ENCODE data around the gene PTPRD. TPM values are rescaled to one million over a fixed set of nuclear protein-coding genes. Genes with fewer than 3 reads are reported as not detected.

PTPRD gene
- total RNA-seq, 1 donor from 2014 or later = 136 TPM

DNA sequence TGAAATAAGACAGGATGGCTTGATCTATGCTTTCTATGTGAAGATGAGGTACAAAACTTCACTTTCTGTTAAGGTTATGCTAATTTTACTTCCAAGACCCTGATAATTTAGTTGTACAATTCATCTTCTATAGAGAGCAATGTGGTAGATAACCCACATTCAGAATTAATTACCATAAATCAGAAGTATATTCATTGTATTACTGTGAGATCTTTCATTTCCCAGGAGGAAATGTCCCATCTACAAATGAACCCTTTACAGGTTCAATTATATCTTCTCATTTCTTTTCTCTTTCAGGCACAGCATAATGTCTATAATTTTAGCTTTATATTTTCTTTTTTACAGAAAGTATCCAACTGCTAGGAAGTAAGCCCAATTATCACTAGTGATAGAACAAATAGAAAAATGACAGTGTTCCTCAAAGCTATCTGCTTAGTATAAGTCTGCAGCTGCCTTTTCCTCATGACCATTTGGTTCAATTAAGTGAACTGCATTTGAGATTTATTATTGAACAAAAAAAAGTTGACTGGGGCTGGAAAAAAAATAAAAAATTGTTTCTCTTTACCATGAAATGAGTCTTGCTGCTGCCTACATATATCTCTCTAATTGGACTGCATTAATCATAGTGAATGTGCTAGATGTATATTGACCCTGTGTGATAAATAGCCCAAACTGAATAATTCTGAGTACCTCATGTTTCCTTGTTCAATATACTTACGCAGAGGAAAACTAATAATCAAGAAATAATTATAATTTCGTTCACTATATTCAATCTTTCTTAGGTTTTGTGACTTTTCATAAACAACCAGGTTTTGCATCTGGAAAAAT lies 1329.4 kb downstream of the PTPRD start:
- H3K36me3 ChIP-seq = no peaks in the 10 kb centered on the region
- H3K27me3 ChIP-seq = no peaks in the 10 kb centered on the region
- H4K20me1 ChIP-seq (ENCODE audit: low read depth) = no peaks in the 10 kb centered on the region
- H3K36me3 Mint-ChIP-seq = no peaks in the 10 kb centered on the region
- no peaks in the 10 kb centered on the region for H3K9me3 Mint-ChIP-seq
- no peak overlapping the region for H3K4me3 Mint-ChIP-seq
- H3K27ac ChIP-seq = no peak overlapping the region
- H2AFZ ChIP-seq (replicated peaks) = no peak overlapping the region
- H3K4me3 ChIP-seq = no peak overlapping the region
- no peak overlapping the region for H3K9ac ChIP-seq
- TF ChIP-seq EZH2phosphoT487 (IDR thresholded peaks at IDR 0.05) (no peak), EZH2 (IDR thresholded peaks at IDR 0.05) (no peak)
- TF ChIP-seq, protein P1, sequence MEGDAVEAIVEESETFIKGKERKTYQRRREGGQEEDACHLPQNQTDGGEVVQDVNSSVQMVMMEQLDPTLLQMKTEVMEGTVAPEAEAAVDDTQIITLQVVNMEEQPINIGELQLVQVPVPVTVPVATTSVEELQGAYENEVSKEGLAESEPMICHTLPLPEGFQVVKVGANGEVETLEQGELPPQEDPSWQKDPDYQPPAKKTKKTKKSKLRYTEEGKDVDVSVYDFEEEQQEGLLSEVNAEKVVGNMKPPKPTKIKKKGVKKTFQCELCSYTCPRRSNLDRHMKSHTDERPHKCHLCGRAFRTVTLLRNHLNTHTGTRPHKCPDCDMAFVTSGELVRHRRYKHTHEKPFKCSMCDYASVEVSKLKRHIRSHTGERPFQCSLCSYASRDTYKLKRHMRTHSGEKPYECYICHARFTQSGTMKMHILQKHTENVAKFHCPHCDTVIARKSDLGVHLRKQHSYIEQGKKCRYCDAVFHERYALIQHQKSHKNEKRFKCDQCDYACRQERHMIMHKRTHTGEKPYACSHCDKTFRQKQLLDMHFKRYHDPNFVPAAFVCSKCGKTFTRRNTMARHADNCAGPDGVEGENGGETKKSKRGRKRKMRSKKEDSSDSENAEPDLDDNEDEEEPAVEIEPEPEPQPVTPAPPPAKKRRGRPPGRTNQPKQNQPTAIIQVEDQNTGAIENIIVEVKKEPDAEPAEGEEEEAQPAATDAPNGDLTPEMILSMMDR (IDR thresholded peaks at IDR 0.05) = no peak
- no peak for DNase-seq (ENCODE audit: low spot score)
- H3F3A ChIP-seq (ENCODE audit: low read depth) = no peaks in the 10 kb centered on the region
- H3K4me1 ChIP-seq = no peaks in the 10 kb centered on the region
- H3K4me2 ChIP-seq = no peak overlapping the region
- H3K27me3 Mint-ChIP-seq (ENCODE audit: insufficient read depth, low read depth) = no peaks in the 10 kb centered on the region
- no peaks in the 10 kb centered on the region for H3K9me3 ChIP-seq (ENCODE audit: low read depth)
- H3K79me2 ChIP-seq (ENCODE audit: low read depth) = no peaks in the 10 kb centered on the region
- H3K27ac Mint-ChIP-seq = no peak overlapping the region
- peaks cover 8% of the 10 kb centered on the region for H3K4me1 Mint-ChIP-seq

DNA sequence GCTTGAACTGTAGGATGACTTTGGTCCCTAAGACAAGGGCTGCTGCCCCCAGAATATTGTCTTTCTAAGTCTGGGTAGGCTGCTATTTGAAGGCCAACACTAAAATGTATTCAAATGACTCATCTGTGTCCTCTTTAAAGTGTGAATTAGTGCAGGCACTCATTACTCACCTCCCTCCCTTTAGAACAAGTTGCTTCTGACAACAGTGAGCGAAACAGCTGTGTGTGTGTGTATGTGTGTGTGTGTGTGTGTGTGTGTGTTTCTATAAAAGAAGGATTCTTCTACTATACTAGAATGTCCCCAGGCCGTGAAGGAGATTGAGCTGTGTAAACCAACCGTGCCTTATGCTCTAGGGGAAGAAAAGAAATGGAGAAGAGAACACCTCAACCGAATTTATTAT lies 1337.2 kb downstream of the PTPRD start:
- Histone ChIP-seq H3K36me3 (no peaks in the 10 kb centered on the region), H3K9me3 (ENCODE audit: low read depth) (no peaks in the 10 kb centered on the region), H3K79me2 (ENCODE audit: low read depth) (no peaks in the 10 kb centered on the region), H4K20me1 (ENCODE audit: low read depth) (no peaks in the 10 kb centered on the region), H3K4me2 (no peak overlapping the region), H3K27ac (no peak overlapping the region), H3F3A (ENCODE audit: low read depth) (no peaks in the 10 kb centered on the region), H2AFZ (replicated peaks) (no peak overlapping the region), H3K4me3 (no peak overlapping the region), H3K9ac (no peak overlapping the region), H3K4me1 (no peaks in the 10 kb centered on the region), H3K27me3 (no peaks in the 10 kb centered on the region)
- no peaks in the 10 kb centered on the region for H3K9me3 Mint-ChIP-seq
- no peak overlapping the region for H3K4me3 Mint-ChIP-seq
- H3K36me3 Mint-ChIP-seq = no peaks in the 10 kb centered on the region
- no peaks in the 10 kb centered on the region for H3K4me1 Mint-ChIP-seq
- DNase-seq (ENCODE audit: low spot score) = no peak
- H3K27me3 Mint-ChIP-seq (ENCODE audit: insufficient read depth, low read depth) = no peaks in the 10 kb centered on the region
- no peak overlapping the region for H3K27ac Mint-ChIP-seq
- TF ChIP-seq, protein P1 (IDR thresholded peaks at IDR 0.05) = no peak
- TF ChIP-seq EZH2phosphoT487 (IDR thresholded peaks at IDR 0.05) (no peak), EZH2 (IDR thresholded peaks at IDR 0.05) (no peak)

DNA sequence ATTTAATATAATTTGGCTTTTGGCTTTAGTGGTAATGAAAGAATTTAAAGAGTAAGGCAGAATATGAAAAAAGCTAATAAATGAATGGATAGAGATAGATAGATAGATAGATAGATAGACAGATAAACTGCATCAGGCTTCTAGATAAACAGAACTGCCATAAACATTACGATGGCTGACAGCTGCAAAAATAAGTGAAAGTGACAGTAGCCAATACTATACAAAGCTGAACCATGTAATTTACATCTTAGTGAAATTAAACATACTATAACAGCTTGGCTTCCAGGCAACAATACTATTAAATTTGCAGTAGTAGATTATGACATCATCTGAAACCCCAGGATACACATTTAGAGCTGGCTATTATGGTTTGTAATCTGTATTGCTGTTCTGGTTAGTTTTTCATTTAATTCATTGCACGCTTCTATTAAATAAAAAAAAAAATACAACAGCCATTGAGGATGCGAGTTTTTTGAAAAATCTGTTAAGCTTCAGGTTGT lies 1354.8 kb downstream of the PTPRD start:
- Histone ChIP-seq H3K27ac (no peak overlapping the region), H3K4me1 (no peaks in the 10 kb centered on the region), H3K4me3 (no peak overlapping the region), H3K79me2 (ENCODE audit: low read depth) (no peaks in the 10 kb centered on the region), H2AFZ (replicated peaks) (no peak overlapping the region), H3K4me2 (no peak overlapping the region), H3K9ac (no peak overlapping the region), H3K9me3 (ENCODE audit: low read depth) (no peaks in the 10 kb centered on the region), H3F3A (ENCODE audit: low read depth) (no peaks in the 10 kb centered on the region), H4K20me1 (ENCODE audit: low read depth) (no peaks in the 10 kb centered on the region), H3K36me3 (no peaks in the 10 kb centered on the region), H3K27me3 (no peaks in the 10 kb centered on the region)
- Mint-ChIP-seq H3K9me3 (no peaks in the 10 kb centered on the region), H3K4me1 (no peaks in the 10 kb centered on the region), H3K27me3 (ENCODE audit: insufficient read depth, low read depth) (no peaks in the 10 kb centered on the region), H3K27ac (no peak overlapping the region), H3K4me3 (no peak overlapping the region), H3K36me3 (no peaks in the 10 kb centered on the region)
- TF ChIP-seq EZH2 (IDR thresholded peaks at IDR 0.05) = no peak
- TF ChIP-seq EZH2phosphoT487 (IDR thresholded peaks at IDR 0.05) = no peak
- TF ChIP-seq, protein P1 (IDR thresholded peaks at IDR 0.05) = no peak
- no peak for DNase-seq (ENCODE audit: low spot score)

All from neural progenitor cell (in vitro differentiated cells).